ENCODE data around the gene CFAP46. TPM values are rescaled to one million over a fixed set of nuclear protein-coding genes. Genes with fewer than 3 reads are reported as not detected.
"Not testable (repeated sequence)": the region's sequence is repeated elsewhere in the genome, so short reads cannot be mapped to it uniquely, and the experiment has no call there.

The CFAP46 gene
- total and polyA plus RNA-seq, 2 experiments from 2014 or later = 0.20 to 0.22 TPM

GRCh38 chr10:132898391-132899053, 43.8 kb downstream of the CFAP46 start:
- no peak overlapping the region for H3K9ac ChIP-seq
- H4K20me1 ChIP-seq (ENCODE audit: insufficient read depth) = no peaks in the 10 kb centered on the region
- no peaks in the 10 kb centered on the region for H3K9me3 ChIP-seq (ENCODE audit: low read depth)
- no peak for TF ChIP-seq EZH2 (IDR thresholded peaks at IDR 0.05; ENCODE audit: insufficient read depth, poor library complexity, severe bottlenecking)
- no peak for TF ChIP-seq EZH2phosphoT487 (IDR thresholded peaks at IDR 0.05; ENCODE audit: insufficient read depth, low read depth)
- H2AFZ ChIP-seq = no peak overlapping the region
- 54 to 63% methylated on average over 9 to 12 of the region's 12 CpGs for WGBS, 2 experiments (ENCODE audit: low coverage in 1 of 2, low lambda C conversion rate in 2 of 2, missing lambda C conversion rate in 2 of 2)
- DNase-seq = no peak
- no peak overlapping the region for H3K27ac ChIP-seq
- H3K27me3 ChIP-seq (replicated peaks; ENCODE audit: insufficient read depth) = peaks cover 60% of the 10 kb centered on the region
- no peak overlapping the region for H3K4me2 ChIP-seq (ENCODE audit: unreplicated experiment)
- H3K4me1 ChIP-seq (ENCODE audit: insufficient read depth) = no peaks in the 10 kb centered on the region
- H3K4me3 ChIP-seq = no peak overlapping the region
- in situ Hi-C loops (cut with MboI) = no loop called here
- H3F3A ChIP-seq (ENCODE audit: insufficient read depth) = no peaks in the 10 kb centered on the region
- H3K36me3 ChIP-seq (ENCODE audit: low read depth) = no peaks in the 10 kb centered on the region
- no peaks in the 10 kb centered on the region for H3K9me2 ChIP-seq (ENCODE audit: insufficient read depth)
- no peaks in the 10 kb centered on the region for H3K79me2 ChIP-seq (ENCODE audit: insufficient read depth)

- 49 to 51% methylated on average over 15 of the region's 16 CpGs for WGBS, 2 experiments (ENCODE audit: low coverage in 1 of 2, low lambda C conversion rate in 2 of 2, missing lambda C conversion rate in 2 of 2)
- Histone ChIP-seq H3K4me2 (ENCODE audit: unreplicated experiment) (no peak overlapping the region), H3K9ac (no peak overlapping the region), H3K4me3 (no peak overlapping the region), H3K36me3 (ENCODE audit: low read depth) (no peaks in the 10 kb centered on the region), H3K79me2 (ENCODE audit: insufficient read depth) (no peaks in the 10 kb centered on the region), H3K27me3 (replicated peaks; ENCODE audit: insufficient read depth) (peaks cover 66% of the 10 kb centered on the region), H3K27ac (no peak overlapping the region), H4K20me1 (ENCODE audit: insufficient read depth) (no peaks in the 10 kb centered on the region), H3K4me1 (ENCODE audit: insufficient read depth) (no peaks in the 10 kb centered on the region), H2AFZ (no peak overlapping the region), H3K9me2 (ENCODE audit: insufficient read depth) (no peaks in the 10 kb centered on the region), H3F3A (ENCODE audit: insufficient read depth) (no peaks in the 10 kb centered on the region), H3K9me3 (ENCODE audit: low read depth) (no peaks in the 10 kb centered on the region)
- no peak for TF ChIP-seq EZH2phosphoT487 (IDR thresholded peaks at IDR 0.05; ENCODE audit: insufficient read depth, low read depth)
- TF ChIP-seq EZH2 (IDR thresholded peaks at IDR 0.05; ENCODE audit: insufficient read depth, poor library complexity, severe bottlenecking) = no peak
- in situ Hi-C loops (cut with MboI) = no loop called here
- no peak for DNase-seq
These were observed 44.6 kb downstream of the CFAP46 start for GRCh38 chr10:132897516-132898381.

GRCh38 chr10:132893786-132894185, 48.6 kb downstream of the CFAP46 start:
- not testable (repeated sequence) for H3K9ac ChIP-seq, H3K4me3 ChIP-seq
- WGBS, 2 experiments (ENCODE audit: low coverage in 1 of 2, low lambda C conversion rate in 2 of 2, missing lambda C conversion rate in 2 of 2) = 30 to 39% methylated on average over 6 of the region's 6 CpGs

GRCh38 chr10:132893090-132893489, 49.3 kb downstream of the CFAP46 start:
- in situ Hi-C loops (cut with MboI) = no loop called here
- H3K36me3 ChIP-seq (ENCODE audit: low read depth) = no peaks in the 10 kb centered on the region
- no peaks in the 10 kb centered on the region for H3F3A ChIP-seq (ENCODE audit: insufficient read depth)
- WGBS, 2 experiments (ENCODE audit: low coverage in 1 of 2, low lambda C conversion rate in 2 of 2, missing lambda C conversion rate in 2 of 2) = 26 to 30% methylated on average over 9 of the region's 9 CpGs
- no peaks in the 10 kb centered on the region for H4K20me1 ChIP-seq (ENCODE audit: insufficient read depth)
- no peaks in the 10 kb centered on the region for H3K9me2 ChIP-seq (ENCODE audit: insufficient read depth)
- TF ChIP-seq EZH2 (IDR thresholded peaks at IDR 0.05; ENCODE audit: insufficient read depth, poor library complexity, severe bottlenecking) (no peak), EZH2phosphoT487 (IDR thresholded peaks at IDR 0.05; ENCODE audit: insufficient read depth, low read depth) (no peak)
- no peak overlapping the region for H3K4me3 ChIP-seq
- H3K79me2 ChIP-seq (ENCODE audit: insufficient read depth) = no peaks in the 10 kb centered on the region
- no peak overlapping the region for H3K4me2 ChIP-seq (ENCODE audit: unreplicated experiment)
- no peak overlapping the region for H3K27ac ChIP-seq
- no peaks in the 10 kb centered on the region for H3K9me3 ChIP-seq (ENCODE audit: low read depth)
- no peak for DNase-seq
- H3K9ac ChIP-seq = no peak overlapping the region
- no peak overlapping the region for H2AFZ ChIP-seq
- H3K27me3 ChIP-seq (replicated peaks; ENCODE audit: insufficient read depth) = peaks cover 73% of the 10 kb centered on the region
- H3K4me1 ChIP-seq (ENCODE audit: insufficient read depth) = peaks cover 6% of the 10 kb centered on the region; the same call in 1 of the 2 replicates

More at GRCh38 chr10:132893786-132894185, 48.6 kb downstream of the CFAP46 start:
- in situ Hi-C loops (cut with MboI); H3K79me2 ChIP-seq (ENCODE audit: insufficient read depth); H3K27ac ChIP-seq; H2AFZ ChIP-seq; H3K36me3 ChIP-seq (ENCODE audit: low read depth); H4K20me1 ChIP-seq (ENCODE audit: insufficient read depth); DNase-seq; H3K9me3 ChIP-seq (ENCODE audit: low read depth); H3F3A ChIP-seq (ENCODE audit: insufficient read depth); H3K9me2 ChIP-seq (ENCODE audit: insufficient read depth); H3K4me2 ChIP-seq (ENCODE audit: unreplicated experiment); H3K4me1 ChIP-seq (ENCODE audit: insufficient read depth): not testable (repeated sequence)
- H3K27me3 ChIP-seq (replicated peaks; ENCODE audit: insufficient read depth) = peaks cover 73% of the 10 kb centered on the region

Data from GM23248 (cell line).